Neural cell (in vitro differentiated cells): ENCODE results near the gene SSTR5. TPM values are rescaled to one million over a fixed set of nuclear protein-coding genes. Genes with fewer than 3 reads are reported as not detected.

Experiments used
- H2AFZ ChIP-seq: fragments of 200-600, 300-800 bp; sonication (generic), shearing (Covaris generic); 2 replicates; pipeline ENCODE4 v1.6.0; 2014; ENCODE audit warnings: low read depth, mild to moderate bottlenecking, antibody characterized with exemption, low read length, moderate library complexity
- H3F3A ChIP-seq: fragments of 200-600 bp; shearing (Covaris generic); 2 replicates; pipeline ENCODE4 v1.6.1; 2016; ENCODE audit warnings: mild to moderate bottlenecking, moderate library complexity, mixed read lengths, antibody characterized with exemption, low read length; ENCODE audit not compliant: insufficient read depth, poor library complexity, severe bottlenecking
- H3K27ac ChIP-seq: fragments of 200-600, 300-800 bp; sonication (generic), shearing (Covaris generic); 2 replicates; pipeline ENCODE4 v1.5.1; 2014; ENCODE audit warnings: mild to moderate bottlenecking, low read length, moderate library complexity
- H3K27me3 ChIP-seq: fragments of 300-800, 200-600 bp; sonication (generic), shearing (Covaris generic); 2 replicates; pipeline ENCODE4 v1.6.0; 2014; ENCODE audit warnings: mild to moderate bottlenecking, low read depth, low read length, moderate library complexity; ENCODE audit not compliant: insufficient read depth
- H3K36me3 ChIP-seq: fragments of 300-800, 200-600 bp; sonication (generic), shearing (Covaris generic); 2 replicates; pipeline ENCODE4 v1.5.1; 2014; ENCODE audit warnings: mild to moderate bottlenecking, antibody characterized with exemption, low read length, moderate library complexity; ENCODE audit not compliant: insufficient read depth
- H3K4me2 ChIP-seq: fragments of 300-800, 200-600 bp; sonication (generic), shearing (Covaris generic); 2 replicates; pipeline ENCODE4 v1.6.0; 2014; ENCODE audit warnings: mild to moderate bottlenecking, low read length
- H3K4me3 ChIP-seq: fragments of 300-800, 200-600 bp; sonication (generic), shearing (Covaris generic); 2 replicates; pipeline ENCODE4 v1.5.1; 2014; ENCODE audit warnings: mild to moderate bottlenecking, low read length, moderate library complexity
- H3K79me2 ChIP-seq: fragments of 200-600 bp; shearing (Covaris generic); replicated peaks from 2 replicates; pipeline ENCODE4 v1.6.0; 2014; ENCODE audit warnings: mild to moderate bottlenecking, low read length, moderate library complexity; ENCODE audit not compliant: insufficient read depth
- H3K9ac ChIP-seq: fragments of 300-800, 200-600 bp; sonication (generic), shearing (Covaris generic); 2 replicates; pipeline ENCODE4 v1.6.1; 2016; ENCODE audit warnings: mild to moderate bottlenecking, low read length, mixed read lengths
- H3K9me2 ChIP-seq: fragments of 200-600 bp; shearing (Covaris generic); 2 replicates; pipeline ENCODE4 v1.6.1; 2016; ENCODE audit warnings: mild to moderate bottlenecking, low read length, mixed read lengths; ENCODE audit not compliant: insufficient read depth
- H3K9me3 ChIP-seq: fragments of 200-600, 300-800 bp; sonication (generic), shearing (Covaris generic); 2 replicates; pipeline ENCODE4 v1.6.1; 2016; ENCODE audit warnings: mild to moderate bottlenecking, mixed run types, low read length, moderate library complexity, mixed read lengths
- H4K20me1 ChIP-seq: fragments of 200-600 bp; shearing (Covaris generic); 2 replicates; pipeline ENCODE4 v1.6.1; 2016; ENCODE audit warnings: mild to moderate bottlenecking, mixed run types; ENCODE audit not compliant: insufficient read depth
- CTCF ChIP-seq: fragments of 450-650 bp; IDR thresholded peaks from 2 replicates; pipeline ENCODE4 v1.5.1; 2014; ENCODE audit warnings: antibody characterized with exemption, mild to moderate bottlenecking, moderate library complexity; ENCODE audit not compliant: poor library complexity, severe bottlenecking
- EP300 ChIP-seq: fragments of 450-650 bp; conservative IDR thresholded peaks from 2 replicates; pipeline ENCODE4 v1.6.1; 2014; ENCODE audit warnings: antibody characterized with exemption, mild to moderate bottlenecking, moderate library complexity; ENCODE audit not compliant: poor library complexity, severe bottlenecking
- EZH2 ChIP-seq: fragments of 200-600, 300-800 bp; shearing (Covaris generic), sonication (generic); IDR thresholded peaks from 2 replicates; pipeline ENCODE4 v1.6.1; 2014; ENCODE audit warnings: antibody characterized with exemption, low read length, borderline replicate concordance, mild to moderate bottlenecking; ENCODE audit not compliant: insufficient read depth, poor library complexity, severe bottlenecking
- MXI1 ChIP-seq: fragments of 450-650 bp; conservative IDR thresholded peaks from 2 replicates; pipeline ENCODE4 v1.6.1; 2014; ENCODE audit warnings: antibody characterized with exemption, mild to moderate bottlenecking; ENCODE audit not compliant: poor library complexity, severe bottlenecking
- POLR2AphosphoS5 ChIP-seq: IDR thresholded peaks from 2 replicates; pipeline ENCODE4 v1.6.1; 2012
- RAD21 ChIP-seq: fragments of 450-650 bp; conservative IDR thresholded peaks from 2 replicates; pipeline ENCODE4 v1.6.1; 2014; ENCODE audit warnings: antibody characterized with exemption, mild to moderate bottlenecking, moderate library complexity
- REST ChIP-seq: IDR thresholded peaks from 2 replicates; pipeline ENCODE4 v1.6.1; 2012; ENCODE audit warnings: borderline replicate concordance
- SMC3 ChIP-seq: fragments of 450-650 bp; conservative IDR thresholded peaks from 2 replicates; pipeline ENCODE4 v1.6.1; 2014; ENCODE audit warnings: antibody characterized with exemption, mild to moderate bottlenecking, moderate library complexity; ENCODE audit not compliant: poor library complexity
- TAF1 ChIP-seq: IDR thresholded peaks from 2 replicates; pipeline ENCODE4 v1.6.1; 2012; ENCODE audit warnings: low read depth
- polyA plus RNA-seq: library from polyadenylated mRNA; depleted of rRNA; stranded (reverse); fragments of >200 nt; gene quantifications from 2 replicates; pipeline ENCODE4 v1.2.3, GENCODE V29; 2014

Gene SSTR5
- polyA plus RNA-seq, 1 donor from 2014 or later: not detected

- Histone ChIP-seq H3K27ac (no peak overlapping the region), H2AFZ (no peak overlapping the region)
Measured at GRCh38 chr16:1093284-1094123, 21.0 kb downstream of the SSTR5 start.

GRCh38 chr16:1094124-1094479, 21.6 kb downstream of the SSTR5 start:
- no peak overlapping the region for H3K27ac ChIP-seq
- no peaks in the 10 kb centered on the region for H3K36me3 ChIP-seq
- no peak for TF ChIP-seq REST
- TF ChIP-seq EP300: no peak
- TF ChIP-seq EZH2: no peak
- no peak for TF ChIP-seq SMC3
- no peak for TF ChIP-seq POLR2AphosphoS5
- H3K9me2 ChIP-seq: no peaks in the 10 kb centered on the region
- H3F3A ChIP-seq: no peaks in the 10 kb centered on the region
- no peak overlapping the region for H2AFZ ChIP-seq
- H3K27me3 ChIP-seq: no peaks in the 10 kb centered on the region
- H3K4me2 ChIP-seq: no peak overlapping the region
- H3K79me2 ChIP-seq: no peaks in the 10 kb centered on the region
- H3K9ac ChIP-seq: no peak overlapping the region
- H4K20me1 ChIP-seq: no peaks in the 10 kb centered on the region
- no peaks in the 10 kb centered on the region for H3K9me3 ChIP-seq
- no peak overlapping the region for H3K4me3 ChIP-seq

More at GRCh38 chr16:1093284-1094123, 21.0 kb downstream of the SSTR5 start:
- Histone ChIP-seq H4K20me1 (no peaks in the 10 kb centered on the region), H3K9me3 (no peaks in the 10 kb centered on the region), H3K9ac (no peak overlapping the region), H3K9me2 (no peaks in the 10 kb centered on the region), H3K4me3 (no peak overlapping the region), H3K79me2 (no peaks in the 10 kb centered on the region), H3K36me3 (no peaks in the 10 kb centered on the region), H3K4me2 (no peak overlapping the region), H3K27me3 (no peaks in the 10 kb centered on the region), H3F3A (no peaks in the 10 kb centered on the region)
- TF ChIP-seq SMC3: no peak
- TF ChIP-seq RAD21: no peak
- TF ChIP-seq REST: no peak
- TF ChIP-seq TAF1: no peak
- no peak for TF ChIP-seq POLR2AphosphoS5
- no peak for TF ChIP-seq EZH2
- no peak for TF ChIP-seq MXI1
- no peak for TF ChIP-seq CTCF
- TF ChIP-seq EP300: no peak
